Fibroblast of the aortic adventitia (primary cell): ENCODE data around the gene SPOCD1. TPM values are rescaled to one million over a fixed set of nuclear protein-coding genes. Genes with fewer than 3 reads are reported as not detected.

Experiments used
- DNase-seq: peaks from one replicate; pipeline ENCODE4 v3.0.0-alpha.2; 2010; ENCODE audit warnings: low read depth
- H3K4me3 ChIP-seq: 2 replicates; pipeline ENCODE4 v1.5.1; 2011; ENCODE audit warnings: low read depth, mild to moderate bottlenecking, control low read depth, low read length, moderate library complexity
- CTCF ChIP-seq: IDR thresholded peaks from 2 replicates; pipeline ENCODE4 v1.5.1; 2011; ENCODE audit warnings: mild to moderate bottlenecking, low read length, control low read depth, inconsistent platforms; ENCODE audit not compliant: insufficient read depth
- total RNA-seq: library from RNA; depleted of rRNA; stranded (reverse); fragments of >200 nt; gene quantifications from 2 replicates; pipeline ENCODE4 v1.2.3, GENCODE V29; 2012; ENCODE audit warnings: low replicate concordance

Gene SPOCD1
- total RNA-seq, 1 donor = 37.2 TPM

GRCh38 chr1:31843506-31843905, 27.7 kb upstream of the SPOCD1 start:
- H3K4me3 ChIP-seq = no peak overlapping the region
- peak; percentile 76 for DNase-seq
- no peak for TF ChIP-seq CTCF

GRCh38 chr1:31839662-31840343, 24.0 kb upstream of the SPOCD1 start:
- no peak for TF ChIP-seq CTCF
- no peak overlapping the region for H3K4me3 ChIP-seq
- DNase-seq = peak; percentile 54

DNA sequence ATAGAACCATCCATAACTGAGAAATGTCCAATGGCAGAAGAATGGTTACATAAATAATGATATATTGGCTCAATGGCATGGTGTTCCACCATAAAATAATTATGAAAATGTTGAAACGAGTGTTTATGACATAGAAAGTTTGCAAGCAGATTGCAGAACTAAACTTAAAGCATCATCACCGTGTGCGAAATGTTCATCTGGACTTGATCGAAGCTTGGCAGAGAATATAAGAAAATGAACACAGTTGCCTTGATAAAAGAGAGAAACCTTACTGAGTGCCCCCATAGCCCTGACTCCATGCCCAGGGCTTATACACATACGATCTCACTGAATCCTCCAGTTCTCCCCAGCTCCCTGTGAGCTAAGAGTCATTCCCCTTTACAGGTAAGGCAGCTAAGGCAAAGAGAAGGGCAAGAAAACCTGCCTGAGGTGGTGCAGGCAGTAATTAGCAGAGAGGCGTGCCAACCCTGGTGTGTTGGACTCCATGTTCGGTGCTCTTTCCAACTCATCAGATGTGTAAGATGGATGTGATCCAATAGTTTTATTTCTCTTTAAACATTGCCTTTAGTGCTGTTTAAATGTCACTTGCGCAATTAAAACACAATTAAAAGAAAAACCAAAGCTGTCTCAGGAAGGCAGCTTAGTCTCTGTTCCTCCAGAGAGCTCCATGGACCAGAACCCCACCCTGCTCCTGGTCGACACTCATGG, 21.8 kb upstream of the SPOCD1 start:
- no peak for TF ChIP-seq CTCF
- DNase-seq = no peak
- no peak overlapping the region for H3K4me3 ChIP-seq

- H3K4me3 ChIP-seq = no peak overlapping the region
- DNase-seq = no peak
- TF ChIP-seq CTCF = no peak
Observed at GRCh38 chr1:31836638-31837037, 20.8 kb upstream of the SPOCD1 start.

- DNase-seq = no peak
- no peak overlapping the region for H3K4me3 ChIP-seq
- TF ChIP-seq CTCF = no peak
Observed at GRCh38 chr1:31835415-31835814, 19.6 kb upstream of the SPOCD1 start.

- H3K4me3 ChIP-seq = no peak overlapping the region
- DNase-seq = no peak
Observed at GRCh38 chr1:31834501-31834900, 18.7 kb upstream of the SPOCD1 start.

More at GRCh38 chr1:31834501-31834900, 18.7 kb upstream of the SPOCD1 start:
- TF ChIP-seq CTCF = no peak
